Neural progenitor cell (in vitro differentiated cells): ENCODE measurements around the gene SLC2A4. TPM values are rescaled to one million over a fixed set of nuclear protein-coding genes. Genes with fewer than 3 reads are reported as not detected.

Source experiments
- DNase-seq: peaks from one replicate; pipeline ENCODE4 v3.0.0-alpha.2; 2016; ENCODE audit warnings: low spot score
- H2AFZ ChIP-seq: fragments of 200-600 bp; sonication (generic); replicated peaks from 2 replicates; pipeline ENCODE4 v1.6.1; 2016; ENCODE audit warnings: antibody characterized with exemption
- H3F3A ChIP-seq: fragments of 200-600 bp; sonication (generic); 2 replicates; pipeline ENCODE4 v1.6.1; 2016; ENCODE audit warnings: antibody characterized with exemption, low read depth
- H3K27ac ChIP-seq: fragments of 200-600 bp; sonication (generic); 2 replicates; pipeline ENCODE4 v1.5.1; 2016; ENCODE audit warnings: mild to moderate bottlenecking
- H3K27me3 ChIP-seq: fragments of 200-600 bp; sonication (generic); 2 replicates; pipeline ENCODE4 v1.6.1; 2016; ENCODE audit warnings: mild to moderate bottlenecking, moderate library complexity
- H3K36me3 ChIP-seq: fragments of 200-600 bp; sonication (generic); 2 replicates; pipeline ENCODE4 v1.5.1; 2016
- H3K4me1 ChIP-seq: fragments of 200-600 bp; sonication (generic); 2 replicates; pipeline ENCODE4 v1.6.1; 2016; ENCODE audit warnings: mixed run types
- H3K4me2 ChIP-seq: fragments of 200-600 bp; sonication (generic); 2 replicates; pipeline ENCODE4 v1.6.1; 2016
- H3K4me3 ChIP-seq: fragments of 200-600 bp; sonication (generic); 2 replicates; pipeline ENCODE4 v1.5.1; 2016
- H3K79me2 ChIP-seq: fragments of 200-600 bp; sonication (generic); 2 replicates; pipeline ENCODE4 v1.6.1; 2016; ENCODE audit warnings: low read depth
- H3K9ac ChIP-seq: fragments of 200-600 bp; sonication (generic); 2 replicates; pipeline ENCODE4 v1.6.1; 2016
- H3K9me3 ChIP-seq: fragments of 200-600 bp; sonication (generic); 2 replicates; pipeline ENCODE4 v1.5.1; 2016; ENCODE audit warnings: low read depth
- H4K20me1 ChIP-seq: fragments of 200-600 bp; sonication (generic); 2 replicates; pipeline ENCODE4 v1.6.1; 2016; ENCODE audit warnings: low read depth
- H3K27ac Mint-ChIP-seq: 3 replicates; pipeline ENCODE4 v1.8.0; 2021; ENCODE audit warnings: mixed read lengths
- H3K27me3 Mint-ChIP-seq: 2 replicates; pipeline ENCODE4 v1.8.0; 2022; ENCODE audit warnings: low read depth, mild to moderate bottlenecking, inconsistent platforms, moderate library complexity, mixed read lengths; ENCODE audit not compliant: insufficient read depth
- H3K36me3 Mint-ChIP-seq: 3 replicates; pipeline ENCODE4 v1.8.0; 2021; ENCODE audit warnings: mixed read lengths
- H3K4me1 Mint-ChIP-seq: 3 replicates; pipeline ENCODE4 v1.8.0; 2021; ENCODE audit warnings: mixed read lengths
- H3K4me3 Mint-ChIP-seq: 3 replicates; pipeline ENCODE4 v1.8.0; 2021; ENCODE audit warnings: mild to moderate bottlenecking, moderate library complexity, mixed read lengths
- H3K9me3 Mint-ChIP-seq: 3 replicates; pipeline ENCODE4 v1.8.0; 2020; ENCODE audit warnings: mixed read lengths
- CTCF ChIP-seq: fragments of 200-600 bp; sonication (generic); IDR thresholded peaks from 2 replicates; pipeline ENCODE4 v1.5.1; 2017; ENCODE audit warnings: antibody characterized with exemption, mild to moderate bottlenecking
- EZH2 ChIP-seq: fragments of 200-600 bp; sonication (generic); IDR thresholded peaks from 2 replicates; pipeline ENCODE4 v1.6.1; 2017; ENCODE audit warnings: antibody characterized with exemption, mild to moderate bottlenecking, moderate library complexity
- EZH2phosphoT487 ChIP-seq: fragments of 200-600 bp; sonication (generic); IDR thresholded peaks from 2 replicates; pipeline ENCODE4 v1.6.1; 2017; ENCODE audit warnings: antibody characterized with exemption
- total RNA-seq: library from RNA; depleted of rRNA; stranded (reverse); fragments of >200 nt; gene quantifications from 2 replicates; pipeline ENCODE4 v1.2.3, GENCODE V29; 2015; ENCODE audit warnings: low replicate concordance

SLC2A4 gene
- total RNA-seq, 1 donor from 2014 or later: 1.7 TPM

- H3K4me2 ChIP-seq: peak overlapping the region; percentile 79
- peaks cover 49% of the 10 kb centered on the region for H3K27me3 ChIP-seq
- H4K20me1 ChIP-seq: peaks cover 11% of the 10 kb centered on the region
- H3K36me3 ChIP-seq: no peaks in the 10 kb centered on the region
- H3K4me1 Mint-ChIP-seq: peaks cover 8% of the 10 kb centered on the region
- H3K79me2 ChIP-seq: no peaks in the 10 kb centered on the region
- DNase-seq: no peak
- TF ChIP-seq EZH2 (peak; percentile 98), EZH2phosphoT487 (peak; percentile 98), CTCF (no peak)
- no peak overlapping the region for H3K27ac Mint-ChIP-seq
- H3K36me3 Mint-ChIP-seq: peaks cover 16% of the 10 kb centered on the region
- H3K9me3 Mint-ChIP-seq: no peaks in the 10 kb centered on the region
- H3K4me1 ChIP-seq: peaks cover 14% of the 10 kb centered on the region
- peaks cover 48% of the 10 kb centered on the region for H3K27me3 Mint-ChIP-seq
- peak overlapping the region; percentile 71 for H3K4me3 Mint-ChIP-seq
- no peak overlapping the region for H3K9ac ChIP-seq
- H3K4me3 ChIP-seq: peak overlapping the region; percentile 41
- no peak overlapping the region for H3K27ac ChIP-seq
- peak overlapping the region; percentile 81 for H2AFZ ChIP-seq
- H3K9me3 ChIP-seq: no peaks in the 10 kb centered on the region
- H3F3A ChIP-seq: peaks cover 32% of the 10 kb centered on the region
These were observed 19.9 kb upstream of the SLC2A4 start for GRCh38 chr17:7261379-7262191.

- Histone ChIP-seq H3K36me3 (no peaks in the 10 kb centered on the region), H3K27me3 (peaks cover 49% of the 10 kb centered on the region), H3K4me1 (peaks cover 14% of the 10 kb centered on the region), H3F3A (peaks cover 32% of the 10 kb centered on the region), H3K4me3 (peak within 1 kb of the TSS; percentile 41), H3K9me3 (no peaks in the 10 kb centered on the region), H4K20me1 (peaks cover 11% of the 10 kb centered on the region), H3K9ac (no peak within 1 kb of the TSS), H2AFZ (peak within 1 kb of the TSS; percentile 86), H3K4me2 (peak within 1 kb of the TSS; percentile 79), H3K79me2 (no peaks in the 10 kb centered on the region), H3K27ac (no peak within 1 kb of the TSS)
- Mint-ChIP-seq H3K4me1 (peaks cover 8% of the 10 kb centered on the region), H3K27me3 (peaks cover 51% of the 10 kb centered on the region), H3K27ac (no peak within 1 kb of the TSS), H3K4me3 (peak within 1 kb of the TSS; percentile 71), H3K9me3 (no peaks in the 10 kb centered on the region), H3K36me3 (peaks cover 13% of the 10 kb centered on the region)
- TF ChIP-seq CTCF: no peak
- peak; percentile 97 for TF ChIP-seq EZH2
- peak; percentile 97 for TF ChIP-seq EZH2phosphoT487
- peak; percentile 37 for DNase-seq
These were observed 19.2 kb upstream of the SLC2A4 start, which contains the start of gene CLDN7 for GRCh38 chr17:7262192-7262934. Gene CLDN7, minus strand, starts transcription at chr17:7262478. Its CDS starts 435 bp downstream, at chr17:7262043.

- no peaks in the 10 kb centered on the region for H3K79me2 ChIP-seq
- TF ChIP-seq EZH2phosphoT487: no peak
- no peaks in the 10 kb centered on the region for H3K9me3 ChIP-seq
- H3K9ac ChIP-seq: no peak overlapping the region
- H4K20me1 ChIP-seq: peaks cover 11% of the 10 kb centered on the region
- peaks cover 49% of the 10 kb centered on the region for H3K27me3 ChIP-seq
- DNase-seq: peak; percentile 55
- H3K4me2 ChIP-seq: peak overlapping the region; percentile 79
- Mint-ChIP-seq H3K9me3 (no peaks in the 10 kb centered on the region), H3K36me3 (peaks cover 13% of the 10 kb centered on the region), H3K27ac (no peak overlapping the region), H3K4me1 (peaks cover 8% of the 10 kb centered on the region), H3K27me3 (peaks cover 51% of the 10 kb centered on the region), H3K4me3 (peak overlapping the region; percentile 28)
- no peaks in the 10 kb centered on the region for H3K36me3 ChIP-seq
- H3K4me1 ChIP-seq: peaks cover 14% of the 10 kb centered on the region
- peaks cover 32% of the 10 kb centered on the region for H3F3A ChIP-seq
- H2AFZ ChIP-seq: peak overlapping the region; percentile 86
- no peak overlapping the region for H3K27ac ChIP-seq
- H3K4me3 ChIP-seq: peak overlapping the region; percentile 40
These were observed 18.4 kb upstream of the SLC2A4 start for GRCh38 chr17:7262935-7263800.
